Right atrium auricular region (tissue), 2 donors: ENCODE measurements around the gene PALD1. TPM values are rescaled to one million over a fixed set of nuclear protein-coding genes. Genes with fewer than 3 reads are reported as not detected.
"Not testable (repeated sequence)": the region's sequence is repeated elsewhere in the genome, so short reads cannot be mapped to it uniquely, and the experiment has no call there.

Experiments
- DNase-seq: peaks from one replicate; pipeline ENCODE4 v3.0.0-alpha.2; 2019; ENCODE audit warnings: low spot score
- H3K27ac ChIP-seq, 2 donors: fragments of 200-600 bp; sonication (generic); 1 replicate in 1 of 2; 2 replicates in 1 of 2; pipeline ENCODE4 v1.5.1; 2016 to 2019
- H3K27me3 ChIP-seq, 2 donors: fragments of 200-600 bp; sonication (generic); one replicate each; pipeline versions ENCODE4 v1.5.1 to v1.6.0; 2017 to 2019
- H3K36me3 ChIP-seq: fragments of 200-600 bp; sonication (generic); one replicate; pipeline ENCODE4 v1.5.1; 2016
- H3K4me1 ChIP-seq, 2 donors: fragments of 200-600 bp; sonication (generic); one replicate each; pipeline versions ENCODE4 v1.5.1 to v1.6.0; 2017 to 2019
- H3K4me3 ChIP-seq, 2 donors: fragments of 200-600 bp; sonication (generic); 1 replicate in 1 of 2; 2 replicates in 1 of 2; pipeline ENCODE4 v1.5.1; 2017 to 2019; ENCODE audit warnings: mild to moderate bottlenecking in 1 of 2, moderate library complexity in 1 of 2
- H3K9me3 ChIP-seq, 2 donors: fragments of 200-600 bp; sonication (generic); one replicate each; pipeline ENCODE4 v1.5.1; 2019
- CTCF ChIP-seq, 2 donors: fragments of 200-600 bp; sonication (generic); IDR thresholded peaks; one replicate each; pipeline ENCODE4 v1.5.1; 2019; ENCODE audit warnings: antibody characterized with exemption in 2 of 2
- total RNA-seq, 2 donors: library from RNA; depleted of rRNA; stranded (reverse); fragments of >200 nt; gene quantifications; one replicate each; pipeline ENCODE4 v1.1.0, GENCODE V29; 2016

PALD1 gene
- total RNA-seq, 2 donors from 2014 or later, result 4.9 to 8.5 TPM

GRCh38 chr10:70576803-70577517 is 98.4 kb downstream of the PALD1 start:
- no peak for DNase-seq
- no peak overlapping the region for H3K4me3 ChIP-seq
- H3K27me3 ChIP-seq, result no peaks in the 10 kb centered on the region
- H3K4me1 ChIP-seq, result peaks cover 0 to 17% of the 10 kb centered on the region in 2 donors
- TF ChIP-seq CTCF (IDR thresholded peaks at IDR 0.05), result no peak
- no peaks in the 10 kb centered on the region for H3K9me3 ChIP-seq
- H3K36me3 ChIP-seq, result no peaks in the 10 kb centered on the region
- H3K27ac ChIP-seq, result no peak overlapping the region

GRCh38 chr10:70578371-70578947 is 99.9 kb downstream of the PALD1 start:
- Histone ChIP-seq H3K9me3 (no peaks in the 10 kb centered on the region), H3K27me3 (no peaks in the 10 kb centered on the region), H3K4me1 (peaks cover 0 to 23% of the 10 kb centered on the region in 2 donors), H3K36me3 (no peaks in the 10 kb centered on the region), H3K4me3 (no peak overlapping the region), H3K27ac (no peak overlapping the region)
- DNase-seq, result no peak
- TF ChIP-seq CTCF (IDR thresholded peaks at IDR 0.05), result no peak

- no peaks in the 10 kb centered on the region for H3K9me3 ChIP-seq
- no peak overlapping the region for H3K4me3 ChIP-seq
- TF ChIP-seq CTCF (IDR thresholded peaks at IDR 0.05), result no peak
- H3K27ac ChIP-seq, result no peak overlapping the region
- no peak for DNase-seq
- H3K36me3 ChIP-seq, result no peaks in the 10 kb centered on the region
- H3K4me1 ChIP-seq, result peaks cover 0 to 32% of the 10 kb centered on the region in 2 donors
- H3K27me3 ChIP-seq, result no peaks in the 10 kb centered on the region
Measured at GRCh38 chr10:70579234-70580002, 100.9 kb downstream of the PALD1 start.

GRCh38 chr10:70581176-70581575 is 102.6 kb downstream of the PALD1 start:
- not testable (repeated sequence) for H3K36me3 ChIP-seq, H3K27ac ChIP-seq, H3K9me3 ChIP-seq, DNase-seq, H3K27me3 ChIP-seq, H3K4me3 ChIP-seq
- peaks cover 0 to 37% of the 10 kb centered on the region in 2 donors for H3K4me1 ChIP-seq

- no peak overlapping the region for H3K4me3 ChIP-seq
- TF ChIP-seq CTCF (IDR thresholded peaks at IDR 0.05), result no peak
- H3K4me1 ChIP-seq, result peaks cover 0 to 30% of the 10 kb centered on the region in 2 donors
- H3K27ac ChIP-seq, result no peak overlapping the region
- no peak for DNase-seq
- no peaks in the 10 kb centered on the region for H3K27me3 ChIP-seq
- no peaks in the 10 kb centered on the region for H3K9me3 ChIP-seq
- no peaks in the 10 kb centered on the region for H3K36me3 ChIP-seq
Measured at GRCh38 chr10:70582793-70583668, 104.5 kb downstream of the PALD1 start.
